GM18526 (cell line): ENCODE results near the gene PGF.

ENCODE experiments used
- POLR2A ChIP-seq: IDR thresholded peaks from 3 replicates; pipeline ENCODE4 v1.6.1; 2011; ENCODE audit not compliant: insufficient read length; ENCODE audit errors: extremely low read depth

Gene PGF

DNA sequence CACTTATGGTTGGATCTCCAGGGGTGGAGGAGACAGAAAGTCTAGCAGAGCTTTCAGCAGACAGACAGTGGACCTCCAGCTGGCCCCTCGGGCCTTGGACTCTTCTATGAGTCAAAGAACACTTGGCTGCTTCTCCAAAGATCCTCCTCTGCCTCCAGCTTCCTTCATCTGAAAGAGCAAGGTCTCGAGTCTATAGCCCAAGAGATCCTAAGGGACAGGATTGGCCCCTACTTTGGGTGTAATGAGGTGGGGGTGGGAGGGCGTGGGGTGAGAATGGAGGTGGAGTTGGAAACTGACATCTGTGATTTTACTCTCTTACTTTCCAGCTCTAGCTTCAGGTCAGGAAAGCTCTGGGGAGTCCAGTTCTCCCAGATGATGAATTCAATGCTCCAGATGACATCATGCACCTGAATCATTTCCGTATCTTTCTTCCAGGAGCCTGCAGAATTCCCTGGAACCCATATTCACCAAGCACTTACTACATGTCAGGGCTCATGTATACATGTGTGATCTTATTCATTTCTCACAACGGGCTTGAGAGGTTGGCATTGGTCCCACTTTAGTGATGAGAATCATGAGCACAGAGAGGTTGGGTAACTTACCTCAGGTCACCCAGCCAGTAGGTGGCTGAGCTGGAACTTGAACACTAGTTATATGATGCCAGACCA lies 10.2 kb upstream of the PGF start:
- TF ChIP-seq POLR2A = no peak

DNA sequence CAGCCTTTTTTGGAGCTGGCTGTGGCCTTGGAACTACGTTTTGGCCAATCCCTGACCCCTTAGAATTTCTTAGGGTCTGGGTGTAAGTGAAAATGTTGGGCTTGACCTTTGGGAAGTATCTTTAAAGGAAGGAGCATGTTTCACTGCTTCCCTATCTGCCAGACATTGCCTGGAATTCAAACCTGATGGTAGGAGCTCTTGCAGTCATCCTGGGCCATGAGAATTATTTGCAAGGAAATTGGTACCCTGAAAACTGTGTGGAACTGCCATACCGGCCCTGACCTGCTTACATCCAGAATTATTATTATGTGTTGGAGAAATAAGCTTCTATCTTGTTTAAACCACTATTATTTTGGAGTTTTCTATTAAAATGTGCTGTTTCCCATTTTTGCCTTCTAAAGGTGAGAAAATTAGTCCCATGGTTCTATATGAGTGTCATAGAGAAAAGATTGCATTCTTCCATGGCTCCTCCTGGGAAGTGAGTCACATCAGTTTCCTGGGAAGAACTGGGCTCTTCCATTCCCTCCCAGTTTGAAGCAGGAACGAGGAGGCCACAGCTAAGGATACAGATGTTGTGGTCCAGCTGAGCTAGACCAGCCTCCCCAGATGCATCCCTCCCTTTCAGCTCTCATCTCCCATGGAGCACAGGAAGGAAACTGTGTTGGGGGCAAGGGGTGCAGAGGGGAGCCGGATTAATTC lies 9.5 kb upstream of the PGF start:
- no peak for TF ChIP-seq POLR2A

DNA sequence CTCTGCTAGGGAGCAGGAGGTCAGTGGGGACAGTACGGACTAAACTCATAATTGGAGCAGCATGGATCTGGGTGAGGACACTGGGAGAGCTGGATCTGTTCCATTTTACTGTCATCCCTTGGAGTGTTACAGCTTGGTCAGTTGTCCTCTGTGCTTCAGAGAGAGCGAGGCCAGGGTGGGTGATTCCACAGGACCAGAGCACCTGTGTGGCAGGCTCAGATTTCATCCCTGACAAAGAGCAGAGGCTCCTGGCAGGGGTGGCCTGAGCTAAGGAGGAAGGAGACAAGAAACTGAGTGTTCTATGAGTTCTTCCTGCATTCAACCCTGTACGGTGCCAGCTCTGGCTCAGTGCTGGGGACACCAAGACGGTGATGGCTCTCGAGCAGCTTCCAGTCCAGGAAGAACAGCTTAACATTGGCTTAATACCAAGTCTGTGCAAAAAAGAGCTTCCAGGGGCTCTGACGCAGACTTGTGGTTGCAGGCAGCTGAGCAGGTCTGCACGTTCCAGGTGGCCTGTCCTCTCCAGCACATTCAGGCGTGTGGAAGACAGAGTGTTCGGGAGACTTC lies 8.4 kb upstream of the PGF start:
- TF ChIP-seq POLR2A = no peak

DNA sequence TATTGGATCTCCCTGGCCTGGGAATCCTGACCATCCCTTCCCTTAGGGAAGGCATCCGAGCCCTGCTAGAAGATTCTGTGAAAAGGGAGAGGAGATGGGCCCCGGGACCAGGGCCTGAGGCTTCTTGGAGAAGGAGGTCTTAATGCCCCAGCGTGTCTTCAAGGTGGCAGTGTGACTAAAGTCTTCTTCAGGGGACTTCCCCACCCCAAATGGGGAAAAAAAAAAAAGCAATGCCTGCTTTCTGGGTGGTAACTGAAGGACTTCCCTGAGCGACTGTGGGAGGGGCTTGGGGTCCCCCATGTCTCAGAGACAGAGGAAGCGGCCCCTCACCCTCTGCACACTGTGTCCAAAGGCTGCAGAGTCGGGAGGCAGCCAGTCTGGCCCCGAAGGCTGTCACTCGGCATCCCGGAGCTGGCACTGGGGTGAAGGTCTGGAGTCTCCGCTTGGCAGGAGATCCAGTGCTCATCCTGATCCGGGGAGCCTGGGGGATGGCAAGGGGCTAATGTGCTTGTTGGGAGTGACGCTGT lies 7.8 kb upstream of the PGF start:
- no peak for TF ChIP-seq POLR2A

DNA sequence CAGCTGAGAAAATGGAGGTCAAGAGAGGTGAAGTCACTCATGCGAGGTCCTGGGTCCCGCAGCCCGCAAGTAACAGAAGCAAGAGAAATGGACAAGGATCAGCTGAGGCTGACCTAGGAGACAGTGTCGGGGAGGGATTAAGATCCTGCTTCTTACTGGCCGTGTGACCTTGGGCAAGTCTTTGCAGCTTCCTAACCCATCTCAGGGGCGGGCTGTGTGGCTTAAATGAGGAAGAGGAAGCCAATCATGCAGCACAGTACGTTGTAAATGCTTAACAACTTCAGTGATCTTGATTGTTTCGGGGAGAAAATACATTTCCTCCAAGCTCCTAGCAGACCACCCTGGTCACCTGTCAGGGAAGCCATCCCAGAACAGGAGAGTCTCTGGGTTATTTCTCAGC lies 7.1 kb upstream of the PGF start:
- TF ChIP-seq POLR2A = no peak

DNA sequence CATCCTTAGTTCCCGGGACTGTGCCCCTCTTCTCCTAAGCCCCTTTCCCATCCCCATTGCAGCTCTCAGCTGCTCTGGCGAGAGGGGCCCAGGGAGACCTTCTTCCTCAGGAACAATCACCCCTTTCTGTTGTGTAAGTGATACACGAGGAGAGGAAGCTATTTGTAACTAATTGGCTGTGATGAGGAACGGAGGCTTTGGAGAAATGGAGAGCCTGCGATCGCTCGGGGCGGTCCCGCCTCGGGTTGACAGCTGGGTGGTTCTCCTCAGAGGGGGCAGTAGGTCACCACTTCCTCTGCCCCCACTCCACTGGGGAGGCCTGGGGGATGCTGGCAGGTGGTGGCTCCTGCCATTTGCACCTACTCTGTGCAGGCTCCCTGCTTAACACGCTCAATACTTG lies 6.6 kb upstream of the PGF start:
- TF ChIP-seq POLR2A = no peak

DNA sequence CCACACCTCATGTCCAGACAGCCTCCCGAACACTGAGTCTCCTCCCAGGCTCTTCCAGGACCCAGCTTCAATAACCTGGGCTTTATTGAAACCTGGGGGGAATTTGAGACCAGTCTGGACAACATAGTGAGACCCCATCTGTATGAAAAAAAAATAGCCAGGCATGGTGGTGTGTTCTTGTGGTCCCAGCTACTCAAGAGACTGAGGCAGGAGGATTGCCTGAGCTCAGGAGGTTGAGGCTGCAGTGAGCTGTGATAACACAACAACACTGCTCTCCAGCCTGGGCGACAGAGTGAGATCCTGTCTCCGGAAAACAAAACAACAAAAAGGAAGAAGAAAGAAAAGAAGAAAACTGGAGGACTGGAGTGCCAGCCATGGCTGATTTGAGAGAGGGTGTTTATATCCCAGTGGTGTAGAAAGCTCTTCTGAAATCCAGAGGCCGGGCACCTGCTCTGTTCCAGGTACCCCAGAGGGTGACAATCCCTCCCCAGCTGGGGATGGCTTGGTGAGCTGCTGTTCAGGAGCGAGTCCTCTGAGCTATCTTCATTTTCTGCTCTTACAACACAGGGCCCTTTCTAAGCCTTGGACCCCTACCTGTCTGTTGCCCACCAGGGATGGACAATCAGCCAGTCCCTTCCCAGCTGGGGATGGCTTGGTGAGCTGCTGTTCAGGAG lies 6.0 kb upstream of the PGF start:
- TF ChIP-seq POLR2A = no peak

DNA sequence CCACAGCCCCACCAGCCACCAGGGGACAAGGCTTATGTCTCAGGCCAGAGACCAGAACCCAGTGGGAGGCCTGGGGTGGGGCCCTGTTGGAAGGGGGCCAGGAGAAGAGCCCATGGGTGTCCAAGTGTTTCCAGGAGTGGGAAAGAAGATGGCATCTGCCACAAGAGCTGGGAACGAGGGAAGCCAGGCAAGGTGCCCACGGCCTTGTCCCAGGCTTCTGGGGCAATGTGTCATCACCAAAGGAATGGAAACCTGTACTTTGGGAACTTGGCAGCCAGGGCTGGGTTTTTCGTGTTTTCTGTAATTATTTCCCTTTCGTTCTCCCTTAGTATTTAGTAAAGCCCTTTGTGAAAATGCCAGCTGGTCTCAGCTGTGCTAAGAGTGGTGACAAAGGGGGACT lies 5.3 kb upstream of the PGF start:
- no peak for TF ChIP-seq POLR2A

DNA sequence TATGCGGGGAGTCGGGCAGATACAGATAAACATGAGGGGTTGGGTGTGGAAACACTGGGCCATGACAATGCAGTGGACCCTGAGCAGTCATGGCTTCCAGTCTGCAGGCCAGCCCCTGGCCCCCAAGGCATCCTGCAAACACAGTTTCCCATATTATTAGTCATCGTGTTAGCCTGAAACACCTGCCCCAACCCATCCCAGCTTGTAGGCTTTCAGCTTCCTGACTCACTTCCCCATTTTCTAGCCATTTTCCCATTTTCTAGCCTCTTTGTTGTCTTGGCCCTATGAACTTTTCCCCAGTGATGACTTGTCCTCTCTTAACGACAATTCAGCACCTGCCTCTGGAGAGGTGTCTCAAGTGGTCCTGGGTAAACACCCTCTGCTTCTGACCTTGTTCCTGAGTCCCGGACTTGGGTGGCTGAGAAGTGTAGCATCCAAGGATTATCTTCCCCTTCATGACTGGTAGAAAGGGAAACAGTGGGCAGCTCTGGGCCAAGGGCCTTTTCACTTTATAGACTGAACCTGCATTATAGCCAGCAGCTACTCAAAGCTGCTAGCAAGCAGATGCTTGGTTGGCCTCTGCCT lies 4.3 kb upstream of the PGF start:
- no peak for TF ChIP-seq POLR2A

DNA sequence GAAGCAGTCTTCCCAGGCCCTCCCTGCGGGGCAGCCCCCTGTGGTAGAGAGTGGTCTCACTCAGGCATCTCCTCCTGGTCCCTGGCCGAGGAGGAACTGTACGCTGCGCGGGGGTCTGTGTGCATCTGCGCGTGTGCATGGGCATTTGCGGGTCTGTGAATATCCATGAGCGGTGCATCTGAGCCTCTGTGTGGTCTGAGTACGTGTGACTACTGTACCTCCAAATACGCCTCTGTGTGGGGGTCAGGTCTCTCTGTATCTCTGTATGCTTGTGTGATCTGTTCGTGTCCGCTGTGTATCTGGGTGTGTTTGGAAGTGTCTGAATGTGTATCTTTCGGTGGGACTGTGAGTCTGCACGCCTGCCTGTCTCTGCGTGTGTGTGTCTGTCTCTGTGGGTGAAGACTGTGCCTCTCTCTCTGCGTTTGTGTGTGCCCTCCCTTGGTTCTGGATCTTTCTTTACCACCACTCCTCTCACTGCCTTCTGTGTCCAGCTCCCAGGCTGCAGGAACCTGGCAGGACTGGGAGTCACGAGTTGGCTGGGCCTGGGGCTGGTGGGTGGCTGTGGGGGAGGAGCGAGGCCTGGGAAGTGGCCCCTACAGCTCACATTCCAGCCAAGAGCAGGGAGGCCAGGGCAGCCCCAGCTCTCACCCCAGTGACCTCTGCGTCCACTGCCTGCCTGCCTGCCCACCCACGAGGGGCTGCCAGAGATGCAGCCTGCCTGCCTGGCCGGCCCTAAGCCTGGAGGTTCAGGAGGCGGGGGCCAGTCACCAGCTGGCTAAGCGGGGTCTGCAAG lies 1.1 kb upstream of the PGF start:
- no peak for TF ChIP-seq POLR2A

DNA sequence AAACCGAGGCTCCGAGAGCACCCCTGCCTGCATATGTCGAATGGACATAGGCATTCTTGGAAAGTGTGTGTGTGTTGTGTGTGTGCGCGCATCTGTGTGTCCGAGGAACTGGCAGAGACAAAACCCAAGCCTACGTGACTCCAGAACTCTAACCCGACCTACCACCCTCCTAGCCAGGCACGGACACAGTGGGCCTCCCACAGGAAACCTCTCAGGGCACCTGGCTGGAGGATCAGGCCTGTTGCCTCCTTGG lies 556 bp upstream of the PGF start:
- no peak for TF ChIP-seq POLR2A

DNA sequence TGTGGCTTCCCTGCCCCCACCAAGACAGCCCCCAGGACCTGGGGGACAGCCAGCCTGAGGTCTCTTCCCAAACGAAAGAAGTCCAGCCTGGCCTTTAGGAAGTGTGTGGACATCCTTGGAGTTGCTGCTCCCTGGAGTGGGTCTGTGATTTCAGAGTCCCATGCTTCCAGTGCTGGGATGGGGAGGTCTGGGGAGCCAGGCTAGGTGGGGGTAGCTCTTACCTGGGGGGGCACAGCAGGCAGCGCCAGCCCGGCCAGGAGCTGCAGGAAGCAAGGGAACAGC lies 509 bp downstream of the PGF start:
- TF ChIP-seq POLR2A = no peak

DNA sequence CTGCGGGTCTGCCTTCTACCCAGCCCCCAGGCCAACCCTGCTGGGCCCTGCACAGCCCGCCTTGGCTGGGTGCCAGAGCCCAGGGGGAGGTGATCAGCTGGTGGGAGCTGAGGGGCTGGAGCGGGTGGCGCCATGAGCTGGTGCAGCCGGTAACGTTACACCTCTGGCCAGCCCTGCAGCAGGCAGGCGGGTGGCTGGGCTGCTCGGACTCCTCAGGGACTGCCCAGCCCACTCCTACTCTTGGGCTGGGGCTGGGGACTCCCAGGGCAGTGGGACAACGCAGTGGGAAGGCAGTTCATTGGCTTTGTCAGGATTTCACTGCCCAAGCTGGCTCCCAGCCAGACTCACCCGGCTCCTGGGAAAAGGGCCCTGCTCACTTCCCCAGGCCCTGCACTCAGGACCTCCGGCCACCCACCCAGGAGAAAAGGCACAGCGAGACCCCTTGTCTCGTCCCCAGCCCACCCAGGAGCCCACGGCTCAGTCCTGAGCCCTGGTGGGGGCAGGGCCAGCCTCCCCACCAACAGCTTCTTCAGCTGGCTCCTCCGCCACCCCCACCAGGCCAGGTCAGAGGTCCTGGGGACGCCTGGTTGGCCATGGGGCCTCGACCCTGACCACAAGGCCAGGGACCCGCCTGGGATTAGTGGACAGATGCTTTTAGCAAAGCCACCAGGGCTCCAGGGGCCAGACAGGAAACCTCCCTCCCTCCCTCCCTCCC lies 1.0 kb downstream of the PGF start:
- no peak for TF ChIP-seq POLR2A

DNA sequence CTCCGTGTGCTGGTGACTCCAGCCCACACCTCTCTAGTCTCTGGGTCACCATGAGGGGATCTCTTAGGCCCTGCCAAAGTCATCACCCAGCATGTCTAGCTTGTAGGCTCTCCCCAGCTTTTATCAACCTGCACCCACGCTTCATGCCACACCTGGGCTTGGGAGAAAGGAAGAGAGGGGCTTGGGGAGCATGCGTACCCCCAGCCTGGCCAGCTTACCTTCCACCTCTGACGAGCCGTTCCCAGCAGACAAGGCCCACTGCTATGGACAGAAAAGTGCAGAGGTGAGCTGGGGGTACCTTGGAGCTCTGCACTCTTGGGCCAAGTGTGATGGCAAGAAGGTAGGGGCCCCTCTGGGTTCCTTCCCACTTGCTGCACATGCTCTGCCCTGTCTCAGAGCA lies 1.7 kb downstream of the PGF start:
- no peak for TF ChIP-seq POLR2A

DNA sequence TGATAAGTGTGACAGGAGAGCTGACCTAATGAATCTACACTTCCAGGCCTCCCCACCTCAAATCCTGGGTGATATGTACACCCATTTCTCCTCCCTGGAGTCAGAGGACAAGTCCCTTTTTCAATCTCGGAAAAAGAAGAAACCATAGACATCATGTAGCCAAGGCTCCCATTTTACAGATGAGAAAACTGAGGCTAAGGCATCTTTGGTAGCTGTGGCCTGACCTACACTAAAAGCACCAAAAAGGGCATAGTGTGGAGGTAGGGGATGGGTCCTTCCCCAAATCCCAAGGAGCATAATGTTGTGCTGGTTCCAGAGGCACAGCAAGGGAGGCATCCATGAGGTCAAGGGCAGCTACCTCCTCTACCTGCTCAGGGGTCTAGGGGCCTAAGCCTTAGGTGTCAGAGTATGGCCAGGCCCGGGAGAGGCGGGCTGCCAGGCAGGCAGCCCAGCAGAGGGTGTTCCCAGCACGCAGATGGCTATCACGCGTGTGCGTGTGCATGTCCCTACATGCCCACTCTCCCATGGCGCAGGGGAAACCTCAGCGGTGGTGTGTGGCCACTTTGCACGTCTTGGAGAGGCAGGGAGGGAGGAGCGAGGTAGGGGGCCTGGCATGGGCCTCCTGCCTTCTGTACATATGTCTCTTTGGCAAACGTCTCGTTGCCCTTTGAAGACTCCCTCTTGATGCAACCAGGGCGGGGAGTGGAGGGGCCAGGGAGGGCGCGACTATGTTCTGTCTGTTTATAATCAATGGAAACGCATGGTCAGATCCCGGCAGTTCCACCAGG lies 2.5 kb downstream of the PGF start:
- TF ChIP-seq POLR2A = no peak
